Tibial nerve (tissue), 4 donors: ENCODE results near the gene LRBA.

Experiments
- CTCF ChIP-seq, 5 experiments: fragments of 200-600 bp in 3 of 5; fragments of 450-650 bp in 2 of 5; sonication (generic) in 3 of 5; IDR thresholded peaks; one replicate each; pipeline ENCODE4 v1.5.1; 2016 to 2019; ENCODE audit warnings: antibody characterized with exemption in 5 of 5, mild to moderate bottlenecking in 3 of 5, moderate library complexity in 2 of 5
- EP300 ChIP-seq, 2 donors: sonication (generic); formaldehyde crosslinking; IDR thresholded peaks; one replicate each; pipeline ENCODE4 v1.6.1; 2017; ENCODE audit warnings: antibody characterized with exemption in 2 of 2, mild to moderate bottlenecking in 1 of 2
- POLR2A ChIP-seq, 2 donors: fragments of 450-650 bp; IDR thresholded peaks; one replicate each; pipeline ENCODE4 v1.6.1; 2017; ENCODE audit warnings: antibody characterized with exemption in 2 of 2, mild to moderate bottlenecking in 2 of 2, moderate library complexity in 2 of 2

GRCh38 chr4:150299816-150300215 lies 715.3 kb downstream of the LRBA start:
- TF ChIP-seq CTCF (IDR thresholded peaks at IDR 0.05): no peak
- TF ChIP-seq POLR2A (IDR thresholded peaks at IDR 0.05): no peak
- TF ChIP-seq EP300 (IDR thresholded peaks at IDR 0.05): no peak
